HG02884 (cell line): ENCODE results near the gene TRMT2B.
"Not testable (repeated sequence)": the region's sequence is repeated elsewhere in the genome, so short reads cannot be mapped to it uniquely, and the experiment has no call there.

ENCODE experiments used
- ATAC-seq: cut with Tn5 transposase; IDR thresholded peaks from one replicate; pipeline ENCODE4 v1.9.1; 2021; ENCODE audit warnings: mild to moderate bottlenecking, moderate library complexity; ENCODE audit not compliant: unreplicated experiment

Gene TRMT2B, protein sequence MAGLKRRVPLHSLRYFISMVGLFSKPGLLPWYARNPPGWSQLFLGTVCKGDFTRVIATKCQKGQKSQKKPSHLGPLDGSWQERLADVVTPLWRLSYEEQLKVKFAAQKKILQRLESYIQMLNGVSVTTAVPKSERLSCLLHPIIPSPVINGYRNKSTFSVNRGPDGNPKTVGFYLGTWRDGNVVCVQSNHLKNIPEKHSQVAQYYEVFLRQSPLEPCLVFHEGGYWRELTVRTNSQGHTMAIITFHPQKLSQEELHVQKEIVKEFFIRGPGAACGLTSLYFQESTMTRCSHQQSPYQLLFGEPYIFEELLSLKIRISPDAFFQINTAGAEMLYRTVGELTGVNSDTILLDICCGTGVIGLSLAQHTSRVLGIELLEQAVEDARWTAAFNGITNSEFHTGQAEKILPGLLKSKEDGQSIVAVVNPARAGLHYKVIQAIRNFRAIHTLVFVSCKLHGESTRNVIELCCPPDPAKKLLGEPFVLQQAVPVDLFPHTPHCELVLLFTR

DNA sequence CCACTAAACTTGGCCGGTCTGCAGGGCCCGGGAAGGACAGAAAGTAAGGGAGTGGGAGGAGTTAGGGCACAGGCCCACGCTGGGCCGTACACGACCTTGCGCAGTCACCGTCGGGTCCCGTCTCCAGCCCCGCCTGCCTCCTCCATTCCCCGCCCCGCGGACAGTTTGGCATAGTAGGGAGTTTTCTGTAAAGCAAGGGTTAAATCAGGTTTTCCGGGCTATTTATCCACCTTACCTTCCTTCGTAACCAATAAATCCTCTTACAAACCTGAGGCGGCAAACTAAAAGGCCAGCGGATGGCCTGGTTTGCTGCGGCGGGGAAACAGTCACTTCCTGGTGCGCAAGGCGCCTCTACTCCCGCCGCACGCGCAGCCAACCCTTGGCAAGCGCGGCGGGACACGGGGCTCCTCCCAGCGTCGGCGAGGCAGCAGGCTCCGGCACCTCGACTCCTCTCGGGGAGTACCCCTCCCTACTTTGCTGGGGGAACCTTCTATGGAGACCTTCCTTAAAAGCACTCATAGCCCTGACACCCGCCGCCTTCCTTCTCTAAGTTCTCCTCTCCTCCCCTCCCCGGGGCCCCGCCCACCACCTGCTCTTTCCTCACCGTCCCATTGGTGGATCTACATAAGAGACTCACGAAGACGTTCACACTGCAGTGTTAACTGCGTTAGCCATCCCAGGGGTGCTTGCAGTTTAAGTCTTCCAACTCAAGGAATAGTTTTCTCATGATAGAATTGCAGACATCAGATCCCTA lies at the start of gene TRMT2B:
TSS of gene TRMT2B (minus strand) at position 563 of the 754 bp plus-strand sequence. CDS start 9,822 bp downstream, outside the sequence.
- peak; percentile 86 for ATAC-seq

DNA sequence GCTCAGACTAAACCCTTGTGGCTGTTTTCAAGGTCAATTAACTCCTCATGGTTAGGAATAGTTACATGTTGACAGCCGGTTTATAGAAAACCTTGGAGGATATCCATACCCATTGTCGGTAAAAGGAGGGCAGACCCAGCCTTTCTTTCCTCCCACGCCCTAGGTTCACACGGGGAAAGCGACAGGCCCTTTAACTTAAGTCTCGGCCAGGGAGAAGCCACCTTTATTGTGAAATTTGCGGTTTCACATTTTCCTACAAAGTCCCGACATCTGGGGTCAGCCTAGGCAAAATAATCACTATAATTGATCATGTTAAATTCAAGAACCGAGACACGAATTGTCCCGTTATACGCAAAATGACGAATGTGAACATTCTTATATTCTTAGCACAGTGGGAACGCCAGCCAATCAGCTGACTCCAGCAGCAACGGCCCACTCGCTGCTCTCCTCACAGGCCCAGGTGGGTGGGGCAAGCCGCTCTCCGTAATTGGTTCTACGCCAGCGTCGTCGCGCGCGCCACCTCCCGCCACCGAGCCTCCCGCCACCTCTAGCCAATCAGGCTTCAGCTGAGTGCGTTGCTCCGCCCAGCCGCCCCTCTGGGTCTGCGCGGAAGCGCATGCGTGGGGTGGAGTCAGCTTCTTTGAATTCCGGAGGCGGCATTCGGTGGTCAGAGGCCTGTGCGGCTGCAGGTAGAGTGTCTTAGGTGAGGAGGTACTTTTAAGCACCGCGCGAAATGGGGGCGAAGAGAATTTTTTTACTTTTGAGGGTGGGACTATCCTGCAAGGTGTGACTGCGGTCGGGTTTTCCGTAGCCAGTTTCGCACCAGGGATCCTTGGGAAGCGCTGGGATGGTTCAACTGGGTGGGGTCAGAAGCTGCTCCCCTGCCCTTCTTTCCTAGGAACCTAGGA lies 45.9 kb upstream of the TRMT2B start, which contains the start of gene CENPI:
TSS of gene CENPI (plus strand) at position 659 of the 908 bp plus-strand sequence. CDS start 2,867 bp downstream, outside the sequence.
- ATAC-seq, result peak; percentile 98

DNA sequence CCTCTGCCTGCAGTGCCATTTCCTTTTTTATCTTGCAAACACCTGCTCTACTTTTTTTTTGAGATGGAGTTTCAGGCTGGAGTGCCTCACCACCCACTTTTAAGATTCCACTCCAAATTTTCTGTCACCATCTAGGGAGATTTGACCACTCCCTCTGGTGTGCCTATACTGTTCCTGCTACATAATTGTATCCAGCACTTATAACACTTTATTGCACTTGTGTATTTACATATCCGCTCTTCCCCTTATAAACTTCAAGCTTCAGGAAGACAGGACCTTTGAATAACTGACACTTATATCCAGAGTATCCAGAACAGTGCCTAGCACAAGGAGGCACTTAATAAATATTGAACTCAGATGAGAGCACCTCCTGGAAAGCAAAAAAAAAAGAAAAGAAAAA lies 39.9 kb upstream of the TRMT2B start:
- no peak for ATAC-seq

DNA sequence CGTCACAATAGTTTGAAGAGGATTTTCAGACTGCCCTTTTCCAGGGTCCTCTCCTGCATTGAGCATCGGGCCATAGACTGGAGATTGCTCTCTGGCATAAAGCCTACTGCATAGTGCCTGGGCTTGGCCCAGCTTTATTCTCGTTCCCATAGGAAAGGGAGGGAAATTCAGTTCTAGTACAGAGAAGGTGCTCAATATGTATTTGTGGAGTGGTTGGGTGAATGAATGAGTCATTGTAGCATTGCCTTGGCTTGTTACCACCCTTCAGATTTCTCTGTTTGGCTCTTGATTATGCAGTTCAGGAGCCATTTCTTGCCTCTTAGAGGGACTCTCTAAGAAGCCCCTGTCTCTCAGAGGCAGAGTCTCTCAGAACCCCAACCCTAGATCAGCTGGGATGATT lies 29.3 kb upstream of the TRMT2B start:
- no peak for ATAC-seq

DNA sequence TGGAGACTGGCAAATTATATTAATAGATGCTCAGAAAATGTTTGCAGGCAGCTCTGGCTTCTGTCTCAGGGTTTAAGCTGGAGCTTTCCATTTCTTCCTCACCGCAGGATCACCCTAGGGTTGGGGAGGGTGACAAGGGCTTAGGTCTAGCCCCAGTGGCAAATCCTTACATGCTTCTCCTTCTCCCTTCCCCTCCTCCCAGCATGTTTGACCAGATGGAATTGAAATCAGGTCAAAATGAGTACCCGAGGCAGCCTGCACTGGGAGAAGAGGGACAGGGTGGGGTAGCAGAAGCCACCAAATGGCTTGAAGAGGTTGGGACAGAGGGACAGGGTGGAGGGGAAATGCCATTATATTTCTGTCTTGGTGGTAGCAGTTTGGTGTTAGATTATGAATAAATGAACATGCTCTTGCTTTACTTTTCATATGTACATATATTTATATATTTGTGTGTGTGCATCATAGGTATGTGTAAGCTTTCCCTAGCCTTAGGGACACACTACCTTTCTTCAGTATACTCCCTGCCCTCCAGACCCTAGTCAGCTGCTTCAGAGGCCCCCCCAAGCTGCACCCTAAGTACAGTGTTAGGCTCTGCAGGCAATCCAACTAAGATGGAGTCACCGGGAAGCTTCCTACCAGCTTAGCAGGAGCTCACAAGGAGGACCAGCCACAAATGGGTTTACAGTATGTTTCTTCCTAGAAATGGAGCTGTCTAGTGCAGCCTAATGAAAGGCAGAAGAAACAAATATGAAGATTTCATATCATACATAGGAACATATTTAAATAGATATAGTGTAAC lies 28.6 kb upstream of the TRMT2B start:
- ATAC-seq, result no peak

DNA sequence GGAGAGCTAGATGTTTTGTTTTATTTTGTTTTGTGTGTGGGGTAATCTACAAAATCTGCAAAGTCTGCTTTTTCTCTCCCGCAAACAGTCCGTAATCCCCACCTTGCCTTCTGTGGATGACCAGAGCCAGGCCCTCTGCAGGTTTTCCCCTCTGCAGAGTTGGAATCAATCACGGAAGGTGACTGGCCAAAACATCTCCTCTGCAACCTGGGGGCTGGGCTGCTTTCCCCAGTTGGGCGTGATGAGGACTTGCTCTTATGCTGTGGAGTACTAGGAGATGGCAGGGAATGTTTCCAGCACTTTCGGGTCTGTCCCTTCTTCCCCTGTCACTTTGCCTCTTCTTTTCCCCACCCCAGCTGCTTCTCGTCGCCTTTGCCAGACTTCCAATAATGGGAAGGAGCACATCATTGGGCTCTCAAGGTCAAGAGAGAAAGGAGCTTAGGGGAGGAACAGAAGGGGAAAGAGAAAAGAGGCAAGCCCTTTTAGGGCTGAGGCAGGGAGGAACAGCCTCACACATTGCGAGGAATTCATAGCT lies 27.9 kb upstream of the TRMT2B start:
- ATAC-seq, result no peak

DNA sequence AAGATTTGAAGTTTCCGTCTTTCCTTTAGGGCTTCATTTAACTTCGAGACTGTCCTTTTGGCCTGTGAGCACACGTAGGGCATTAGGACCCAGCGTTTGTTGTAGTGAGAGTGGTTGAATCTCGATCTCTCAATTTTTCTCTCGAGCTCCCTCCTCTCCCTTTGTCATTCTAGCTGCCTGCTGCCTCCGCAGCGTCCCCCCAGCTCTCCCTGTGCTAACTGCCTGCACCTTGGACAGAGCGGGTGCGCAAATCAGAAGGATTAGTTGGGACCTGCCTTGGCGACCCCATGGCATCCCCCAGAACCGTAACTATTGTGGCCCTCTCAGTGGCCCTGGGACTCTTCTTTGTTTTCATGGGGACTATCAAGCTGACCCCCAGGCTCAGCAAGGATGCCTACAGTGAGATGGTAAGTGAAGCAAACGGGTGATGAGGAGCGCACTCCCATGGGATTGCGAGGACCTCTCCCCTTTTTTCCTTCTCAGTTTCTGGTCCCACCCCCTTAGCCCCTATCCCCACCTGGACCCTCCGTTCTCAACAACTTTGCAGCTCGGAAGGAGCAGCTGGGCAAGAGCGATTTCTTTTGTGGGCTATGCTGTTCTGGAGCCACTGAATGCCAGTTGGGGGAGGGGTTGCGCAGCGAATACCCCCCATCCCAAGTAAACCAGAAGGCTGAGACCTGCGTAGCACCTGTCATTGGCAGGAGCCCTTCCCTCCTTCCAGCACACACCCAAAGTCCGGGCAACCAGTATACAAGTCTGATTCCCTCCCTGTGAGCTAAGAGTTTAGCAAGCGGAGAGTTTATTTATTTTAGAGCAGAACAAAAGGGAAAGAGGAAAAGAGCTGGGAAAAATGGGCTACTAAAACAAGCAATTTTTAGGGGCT lies 27.0 kb upstream of the TRMT2B start, which contains the start of gene TMEM35A:
TSS of gene TMEM35A (plus strand) at position 164 of the 883 bp plus-strand sequence. CDS start at position 288, 124 bp downstream.
- no peak for ATAC-seq

DNA sequence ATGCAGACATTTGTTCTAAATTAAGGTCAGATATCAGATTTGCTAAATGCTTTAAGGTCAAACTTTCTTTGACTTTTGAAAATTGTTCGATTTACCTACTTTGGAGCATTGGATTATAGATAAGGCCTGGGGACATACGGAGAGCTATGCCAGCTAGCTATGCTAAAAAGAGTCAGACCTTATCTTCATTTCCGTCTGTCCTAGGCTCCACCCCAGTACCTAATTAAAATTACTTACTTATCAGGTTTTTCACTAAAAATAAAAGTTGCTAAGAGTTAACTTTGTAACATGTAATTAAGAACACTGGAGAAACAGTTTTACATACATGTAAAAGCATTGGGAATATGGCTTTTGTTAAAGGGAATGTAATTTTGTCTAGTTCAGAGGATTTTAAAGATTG lies 19.7 kb upstream of the TRMT2B start:
- ATAC-seq, result no peak

DNA sequence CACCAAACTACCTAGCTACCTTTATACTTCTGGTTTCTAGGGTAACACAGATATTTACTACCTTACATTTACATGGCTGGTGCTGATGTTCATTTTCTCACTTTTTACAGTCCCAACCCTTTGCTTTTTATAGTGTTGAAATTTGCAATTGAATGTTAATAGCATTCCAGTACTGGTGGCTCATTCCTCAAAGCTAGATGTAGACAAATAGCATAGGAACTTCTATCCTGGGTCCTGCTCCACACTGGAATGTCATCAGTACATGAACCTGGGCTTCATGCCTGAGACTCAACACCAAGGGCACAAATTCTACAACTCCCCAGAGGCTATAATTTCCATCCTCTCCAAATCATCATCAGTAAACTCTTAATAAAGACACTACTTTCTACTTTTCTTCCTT lies 10.3 kb upstream of the TRMT2B start:
- ATAC-seq, result no peak

DNA sequence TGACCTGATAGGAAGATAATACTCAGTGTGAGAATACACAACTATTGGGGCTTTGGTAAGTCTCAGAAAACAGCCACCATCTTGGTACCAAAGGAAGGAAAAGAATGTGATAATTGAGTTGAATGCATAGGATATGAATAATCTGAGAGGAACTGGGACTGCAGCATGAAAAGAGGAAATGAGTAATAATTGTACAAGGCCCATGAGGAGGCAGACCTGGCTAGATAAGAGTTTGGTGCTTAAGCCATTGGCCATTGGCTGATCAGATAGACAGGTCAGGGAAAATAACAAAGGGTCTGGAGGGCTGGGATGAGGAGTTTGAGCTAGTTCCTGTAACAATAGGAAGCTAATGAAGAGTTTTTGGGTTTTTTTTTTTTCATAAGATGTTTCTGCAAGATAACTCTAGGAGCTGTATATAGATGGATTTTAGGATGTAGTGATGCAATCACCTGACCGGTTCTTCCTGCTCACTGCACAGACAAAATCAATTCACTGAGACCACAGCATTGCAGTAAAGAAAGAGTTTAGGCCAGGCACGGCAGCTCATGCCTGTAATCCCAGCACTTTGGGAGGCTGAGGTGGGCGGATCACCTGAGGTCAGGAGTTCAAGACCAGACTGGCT lies 5.3 kb upstream of the TRMT2B start:
- ATAC-seq, result peak; percentile 97

DNA sequence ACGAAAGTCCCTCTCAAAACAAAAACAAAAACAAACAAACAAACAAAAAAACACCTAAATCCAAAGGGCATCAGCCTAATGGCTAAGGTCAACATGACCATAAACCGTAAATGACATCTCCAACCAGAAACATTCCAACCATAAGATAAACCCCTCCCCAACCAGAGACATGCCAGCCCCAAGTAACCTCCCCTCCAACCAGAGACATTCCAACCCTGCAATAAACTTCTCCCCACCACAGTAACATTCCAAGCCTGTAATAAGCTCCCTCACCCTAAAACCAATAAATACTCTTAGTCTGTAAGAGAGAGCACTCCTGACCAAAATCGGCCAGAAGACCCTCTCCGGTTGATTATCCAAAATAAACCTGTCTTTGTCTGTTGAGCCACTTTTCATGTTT lies 4.6 kb upstream of the TRMT2B start:
- ATAC-seq, result not testable (repeated sequence)

DNA sequence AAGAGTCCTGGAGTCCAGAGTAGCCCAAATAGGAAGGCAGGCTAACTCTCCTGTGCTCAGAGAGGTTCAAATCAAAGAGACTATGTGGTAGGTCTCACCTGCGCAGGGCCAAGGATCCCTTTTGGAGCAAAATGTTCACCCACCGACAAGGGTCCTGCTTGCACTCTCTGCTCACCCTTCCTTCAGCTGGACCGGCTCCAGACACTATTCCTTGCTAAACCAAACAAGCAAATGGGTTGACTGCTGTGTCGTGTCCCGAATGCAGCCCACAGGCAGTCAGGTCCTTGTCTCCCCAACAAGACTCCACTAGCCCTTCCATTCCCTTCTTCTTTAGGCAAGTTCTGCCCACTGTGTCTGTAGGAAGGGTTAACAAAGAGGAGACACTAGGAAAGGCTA lies 760 bp downstream of the TRMT2B start:
- ATAC-seq, result peak; percentile 3

DNA sequence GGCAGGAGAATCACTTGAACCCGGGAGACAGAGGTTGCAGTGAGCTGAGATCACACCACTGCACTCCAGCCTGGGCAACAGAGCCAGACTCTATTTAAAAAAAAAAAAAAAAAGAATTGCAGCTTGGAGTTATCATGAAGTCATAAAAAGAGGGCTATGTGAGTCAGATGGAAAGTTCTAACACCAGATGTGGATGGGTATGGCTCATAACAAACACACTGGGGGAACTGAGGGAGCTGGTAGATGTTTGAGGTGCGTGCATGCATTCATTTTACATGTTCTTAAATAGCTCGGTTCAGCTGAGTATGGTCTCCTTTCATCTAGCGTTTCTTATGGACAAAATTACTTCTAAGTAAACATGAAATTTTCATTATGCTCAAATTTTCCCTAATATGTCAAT lies 11.7 kb downstream of the TRMT2B start:
- peak; percentile 78 for ATAC-seq

DNA sequence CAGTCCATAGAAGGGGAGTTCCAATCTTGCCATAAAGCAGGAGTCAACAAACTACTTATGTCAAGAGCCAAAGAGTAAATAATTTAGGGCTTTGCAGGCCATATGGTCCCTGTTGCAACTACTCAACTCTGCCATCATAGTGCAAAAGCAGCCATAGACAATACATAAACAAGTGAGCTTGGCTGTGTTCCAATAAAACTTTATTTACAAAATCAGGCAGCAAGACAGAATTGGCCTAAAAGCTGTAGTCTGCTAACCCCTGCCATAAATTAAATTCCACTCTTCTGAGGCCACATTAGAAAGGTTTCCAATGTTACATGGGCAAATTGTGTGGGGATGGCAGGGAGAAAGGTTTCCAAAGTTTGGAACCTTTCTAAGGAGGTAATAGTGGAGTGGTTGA lies 14.7 kb downstream of the TRMT2B start:
- ATAC-seq, result no peak

DNA sequence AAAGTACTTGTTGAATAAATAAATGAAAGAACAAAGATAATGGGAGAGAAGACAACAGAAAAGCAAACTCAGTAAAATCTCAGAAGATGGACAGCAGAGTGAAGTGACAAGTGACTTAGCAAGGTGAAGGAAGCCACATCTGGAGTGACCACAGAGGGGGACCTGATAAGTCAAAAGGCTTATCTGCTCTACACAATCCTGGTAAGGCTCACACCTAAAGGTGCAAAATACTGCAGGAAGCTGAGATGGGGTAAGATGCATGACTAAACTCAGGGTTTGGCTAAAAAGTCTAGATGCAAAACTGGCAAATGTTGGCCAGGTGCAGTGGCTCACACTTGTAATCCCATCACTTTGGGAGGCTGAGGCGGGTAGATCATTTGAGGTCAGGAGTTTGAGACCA lies 22.2 kb downstream of the TRMT2B start:
- ATAC-seq, result no peak

DNA sequence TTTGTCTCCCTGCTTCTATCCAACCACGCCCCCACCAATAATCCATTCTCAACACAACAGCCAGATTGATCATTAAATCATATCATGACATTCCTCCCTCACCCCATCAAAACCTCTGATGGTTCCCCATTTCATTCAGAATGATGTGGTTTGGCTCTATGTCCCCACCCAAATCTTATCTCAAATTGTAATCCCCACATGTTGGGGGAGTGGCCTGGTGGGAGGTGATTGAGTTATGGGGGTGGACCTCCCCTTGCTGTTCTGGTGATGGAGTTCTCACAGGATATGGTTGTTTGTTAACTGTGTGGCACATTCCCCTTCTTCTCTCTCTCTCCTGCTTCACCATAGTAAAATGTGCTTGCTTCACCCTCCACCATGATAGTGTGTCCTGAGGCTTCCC lies 23.3 kb downstream of the TRMT2B start:
- ATAC-seq, result no peak

DNA sequence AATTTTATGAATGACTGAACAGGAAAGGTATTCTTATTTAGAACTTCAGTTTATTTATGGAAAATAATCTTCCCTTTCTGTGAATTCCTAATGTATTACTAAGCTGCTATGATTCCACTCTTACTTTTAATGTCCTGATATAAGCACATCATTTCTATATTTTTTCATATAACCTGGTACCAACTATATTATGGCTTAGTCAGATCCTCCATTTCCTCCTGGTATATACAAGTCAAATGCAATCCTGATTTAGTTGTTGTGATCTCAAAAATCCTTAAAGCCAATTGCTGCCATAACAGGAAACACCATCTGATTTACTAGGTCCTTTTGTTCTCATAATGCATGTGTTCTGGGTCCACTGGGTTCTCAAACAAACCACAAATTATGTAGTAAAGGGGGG lies 26.8 kb downstream of the TRMT2B start:
- ATAC-seq, result no peak

DNA sequence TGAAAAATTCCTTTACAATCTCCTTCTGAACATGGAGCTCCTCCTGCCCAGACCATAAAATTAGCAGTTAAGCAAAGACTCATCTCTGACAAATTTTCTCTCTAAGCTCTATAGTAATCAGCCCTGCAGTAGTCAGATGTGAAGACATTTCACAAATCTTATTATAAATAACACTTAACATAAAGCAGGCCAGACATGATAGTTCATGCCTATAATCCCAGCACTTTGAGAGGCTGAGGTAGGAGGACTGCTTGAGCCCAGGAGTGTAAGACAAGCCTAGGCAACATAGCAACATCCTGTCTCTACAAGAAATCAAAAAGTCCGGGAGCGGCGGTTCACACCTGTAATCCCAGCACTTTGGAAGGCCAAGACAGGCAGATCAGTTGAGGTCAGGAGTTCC lies 29.9 kb downstream of the TRMT2B start:
- no peak for ATAC-seq
